Measurements from ENCODE around the gene C2orf74.
"Not testable (repeated sequence)": the region's sequence is repeated elsewhere in the genome, so short reads cannot be mapped to it uniquely, and the experiment has no call there.

Gene C2orf74

DNA sequence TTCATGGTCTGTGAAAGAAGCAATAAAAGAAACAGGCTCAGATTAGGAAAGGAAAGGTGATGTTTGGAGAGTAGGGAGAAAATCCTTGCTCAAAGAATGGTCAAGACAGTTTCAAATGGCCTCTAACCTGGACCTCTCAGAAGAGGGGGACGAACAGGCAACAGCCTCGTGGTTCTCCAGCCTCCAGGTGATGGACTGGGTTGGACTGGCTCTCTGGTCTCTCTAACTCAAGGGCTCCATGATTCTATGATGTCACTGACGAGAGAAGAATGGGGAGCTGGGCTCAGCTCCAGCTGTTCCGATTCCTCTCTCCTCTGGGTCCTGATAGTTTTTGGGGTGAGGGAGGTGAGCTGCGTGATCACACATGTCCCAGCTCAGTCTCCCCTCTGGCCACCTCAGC is at the start of gene C2orf74:
C2orf74 (plus strand) TSS at position 301 of the 400 bp plus-strand sequence. CDS start 327 bp downstream, outside the sequence.
- H3K4me3 ChIP-seq (ENCODE audit: low read depth, low read length), result no peak within 1 kb of the TSS
- TF ChIP-seq, protein P1, sequence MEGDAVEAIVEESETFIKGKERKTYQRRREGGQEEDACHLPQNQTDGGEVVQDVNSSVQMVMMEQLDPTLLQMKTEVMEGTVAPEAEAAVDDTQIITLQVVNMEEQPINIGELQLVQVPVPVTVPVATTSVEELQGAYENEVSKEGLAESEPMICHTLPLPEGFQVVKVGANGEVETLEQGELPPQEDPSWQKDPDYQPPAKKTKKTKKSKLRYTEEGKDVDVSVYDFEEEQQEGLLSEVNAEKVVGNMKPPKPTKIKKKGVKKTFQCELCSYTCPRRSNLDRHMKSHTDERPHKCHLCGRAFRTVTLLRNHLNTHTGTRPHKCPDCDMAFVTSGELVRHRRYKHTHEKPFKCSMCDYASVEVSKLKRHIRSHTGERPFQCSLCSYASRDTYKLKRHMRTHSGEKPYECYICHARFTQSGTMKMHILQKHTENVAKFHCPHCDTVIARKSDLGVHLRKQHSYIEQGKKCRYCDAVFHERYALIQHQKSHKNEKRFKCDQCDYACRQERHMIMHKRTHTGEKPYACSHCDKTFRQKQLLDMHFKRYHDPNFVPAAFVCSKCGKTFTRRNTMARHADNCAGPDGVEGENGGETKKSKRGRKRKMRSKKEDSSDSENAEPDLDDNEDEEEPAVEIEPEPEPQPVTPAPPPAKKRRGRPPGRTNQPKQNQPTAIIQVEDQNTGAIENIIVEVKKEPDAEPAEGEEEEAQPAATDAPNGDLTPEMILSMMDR (IDR thresholded peaks at IDR 0.05; ENCODE audit: low read depth, low read length), result no peak

DNA sequence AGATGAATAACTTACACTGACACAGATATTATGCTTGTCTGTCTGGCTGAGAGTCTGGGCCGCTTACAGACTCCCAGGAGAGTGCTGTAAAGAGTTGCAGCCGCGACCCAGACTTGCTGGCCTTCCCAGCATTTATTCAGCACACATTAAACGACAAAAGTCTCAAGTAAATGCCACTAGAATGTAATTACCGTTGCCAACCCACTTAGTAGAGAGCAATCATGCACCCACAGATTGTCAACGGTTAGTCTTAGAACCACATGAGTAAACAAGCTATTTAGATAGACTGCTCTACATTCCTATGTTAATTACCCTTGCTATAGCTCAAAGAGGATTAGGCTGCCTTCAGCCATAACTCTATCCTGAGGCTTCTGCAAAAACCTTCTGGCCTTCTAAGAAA is 47.8 kb upstream of the C2orf74 start:
- TF ChIP-seq, protein P1 (IDR thresholded peaks at IDR 0.05; ENCODE audit: low read depth, low read length), result no peak

DNA sequence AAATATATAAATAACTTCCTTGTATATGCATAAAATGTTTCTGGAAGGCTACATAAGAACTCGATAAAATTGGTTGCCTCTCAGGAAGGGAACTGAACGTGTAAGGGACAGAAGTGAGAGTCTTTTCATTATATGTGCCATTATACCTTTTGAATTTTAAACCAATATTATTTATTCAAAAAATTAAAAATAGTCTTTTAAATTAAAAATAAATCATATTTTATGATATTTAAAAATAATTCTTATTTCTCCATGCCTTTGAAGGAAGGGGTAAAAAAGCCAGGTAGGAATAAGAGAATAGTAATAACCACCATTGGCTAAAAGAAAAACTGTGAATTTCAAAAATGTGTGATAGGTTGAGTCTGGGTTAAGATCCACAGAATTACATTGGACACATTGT is 45.7 kb upstream of the C2orf74 start:
- TF ChIP-seq, protein P1 (IDR thresholded peaks at IDR 0.05; ENCODE audit: low read depth, low read length), result no peak
- H3K4me3 ChIP-seq (ENCODE audit: low read depth, low read length), result no peak overlapping the region

More for the DNA sequence above, 47.8 kb upstream of the C2orf74 start:
- no peak overlapping the region for H3K4me3 ChIP-seq (ENCODE audit: low read depth, low read length)

DNA sequence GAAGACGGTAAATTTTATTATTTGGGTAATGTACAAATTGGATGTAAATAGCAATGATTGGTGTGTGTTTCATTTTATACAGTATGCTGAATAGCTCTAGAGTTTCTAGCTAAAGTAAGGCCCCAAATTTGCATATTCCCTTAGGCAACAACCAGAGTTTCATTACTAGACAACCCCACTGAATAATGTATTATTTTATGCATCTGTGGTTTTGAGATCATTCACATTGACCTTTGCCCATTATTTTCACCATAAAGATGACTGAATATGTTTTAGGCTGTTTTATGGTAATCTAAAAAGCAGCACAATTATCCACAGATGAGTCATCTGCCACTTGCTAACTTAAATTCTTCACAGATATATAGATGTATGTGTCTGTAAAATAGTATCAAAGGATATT is 44.5 kb upstream of the C2orf74 start:
- TF ChIP-seq, protein P1 (IDR thresholded peaks at IDR 0.05; ENCODE audit: low read depth, low read length), result no peak
- H3K4me3 ChIP-seq (ENCODE audit: low read depth, low read length), result no peak overlapping the region

DNA sequence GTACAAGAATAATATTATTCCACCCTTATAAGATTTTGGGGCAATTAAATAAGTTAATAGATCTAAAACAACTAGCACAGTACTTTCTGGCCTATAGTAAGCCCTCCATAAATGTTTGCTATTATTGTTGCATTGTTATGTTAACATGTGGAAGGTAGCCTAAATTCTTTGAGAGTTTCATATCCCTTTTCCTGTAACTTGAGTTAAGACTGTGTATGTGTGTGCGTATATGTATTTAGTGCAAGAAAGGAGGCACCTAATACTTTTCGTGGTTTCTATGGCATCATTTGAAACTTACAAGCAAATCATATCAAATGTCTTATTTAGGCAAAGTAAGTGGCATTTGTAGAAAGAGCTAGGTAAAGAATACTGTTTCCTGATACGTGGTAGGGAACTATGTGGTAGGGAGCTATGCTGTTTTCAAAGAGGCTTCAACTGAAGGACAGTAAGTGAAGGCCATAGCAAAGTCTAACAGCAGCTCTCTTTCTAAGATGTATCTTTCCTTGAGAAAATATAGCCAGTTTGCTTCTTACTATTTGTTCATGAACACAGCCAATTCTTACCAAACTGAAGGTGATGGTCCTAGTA is 36.8 kb upstream of the C2orf74 start:
- H3K4me3 ChIP-seq (ENCODE audit: low read depth, low read length), result no peak overlapping the region
- TF ChIP-seq, protein P1 (IDR thresholded peaks at IDR 0.05; ENCODE audit: low read depth, low read length), result no peak

DNA sequence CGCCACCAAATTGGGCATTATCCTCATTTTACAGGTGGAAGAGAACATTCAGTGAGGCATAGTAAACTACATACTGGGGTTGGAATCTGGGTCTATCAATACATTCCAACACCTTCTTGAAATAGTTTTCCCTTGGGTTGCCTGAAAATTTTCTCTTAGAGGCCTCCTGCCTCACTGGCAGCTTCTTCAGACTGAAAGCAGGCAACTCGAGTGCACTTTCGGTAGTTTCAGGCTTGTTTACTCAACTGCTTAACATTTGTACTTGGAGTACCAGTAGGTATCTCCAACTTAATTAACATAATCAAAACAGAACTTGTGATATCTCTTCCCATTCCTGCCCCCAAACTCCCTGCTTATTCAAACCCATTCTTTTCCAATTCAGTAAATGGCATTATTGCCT is 36.2 kb upstream of the C2orf74 start:
- no peak overlapping the region for H3K4me3 ChIP-seq (ENCODE audit: low read depth, low read length)
- TF ChIP-seq, protein P1 (IDR thresholded peaks at IDR 0.05; ENCODE audit: low read depth, low read length), result no peak

DNA sequence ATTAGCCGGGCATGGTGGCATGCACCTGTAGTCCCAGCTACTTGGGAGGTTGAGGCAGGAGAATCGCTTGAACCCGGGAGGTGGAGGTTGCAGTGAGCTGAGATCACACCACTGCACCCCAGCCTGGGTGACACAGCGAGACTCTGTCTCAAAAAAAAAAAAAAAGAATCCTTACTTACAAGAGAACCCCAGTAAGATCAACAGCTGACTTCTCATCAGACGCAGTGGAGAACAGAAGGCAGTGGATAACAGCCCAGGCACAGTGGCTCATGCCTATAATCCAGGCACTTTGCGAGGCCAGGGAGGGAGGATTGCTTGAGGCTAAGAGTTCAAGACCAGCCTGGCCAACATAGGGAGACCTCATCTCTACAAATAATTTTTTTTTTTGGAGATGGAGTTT is 33.9 kb upstream of the C2orf74 start:
- H3K4me3 ChIP-seq (ENCODE audit: low read depth, low read length), result not testable (repeated sequence)

DNA sequence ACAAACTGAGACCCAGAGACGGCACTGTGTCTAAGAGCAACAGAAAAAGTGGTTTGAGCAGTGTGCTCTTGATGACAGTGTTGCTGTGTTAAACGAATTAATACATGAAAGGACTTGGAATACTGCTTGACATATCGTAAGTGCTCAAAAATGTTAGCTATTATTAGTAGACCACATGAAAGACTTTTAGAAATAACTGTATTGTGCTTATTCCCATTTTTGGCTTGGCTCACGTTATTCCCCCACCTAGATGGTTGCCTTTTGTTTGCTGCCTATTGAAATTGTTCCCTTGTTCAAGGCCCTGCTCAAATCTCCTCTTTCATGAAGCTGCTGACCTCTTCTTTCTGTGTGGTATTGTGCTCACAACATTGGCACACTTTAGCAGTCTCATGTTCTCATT is 27.8 kb upstream of the C2orf74 start:
- TF ChIP-seq, protein P1 (IDR thresholded peaks at IDR 0.05; ENCODE audit: low read depth, low read length), result no peak
- no peak overlapping the region for H3K4me3 ChIP-seq (ENCODE audit: low read depth, low read length)
